Cardiac muscle cell (in vitro differentiated cells and primary cell): ENCODE results near the gene GRIA1. TPM values are rescaled to one million over a fixed set of nuclear protein-coding genes. Genes with fewer than 3 reads are reported as not detected.
"Not testable (repeated sequence)": the region's sequence is repeated elsewhere in the genome, so short reads cannot be mapped to it uniquely, and the experiment has no call there.

Source experiments
- DNase-seq, 2 donors: peaks; one replicate each; pipeline versions ENCODE4 v3.0.0 to v3.0.0-alpha.2; 2010 to 2017; ENCODE audit warnings: low read depth in 1 of 2, low spot score in 1 of 2
- H3K27ac ChIP-seq: fragments of 200-600 bp; sonication (generic); 2 replicates; pipeline ENCODE4 v1.5.1; 2016
- H3K27me3 ChIP-seq: fragments of 200-600 bp; sonication (generic); 2 replicates; pipeline ENCODE4 v1.6.0; 2016; ENCODE audit warnings: control low read depth
- H3K36me3 ChIP-seq: fragments of 200-600 bp; sonication (generic); 2 replicates; pipeline ENCODE4 v1.5.1; 2016; ENCODE audit warnings: control low read depth
- H3K4me1 ChIP-seq: fragments of 200-600 bp; sonication (generic); 2 replicates; pipeline ENCODE4 v1.8.1; 2017; ENCODE audit warnings: low read depth, mild to moderate bottlenecking, mixed run types
- H3K4me3 ChIP-seq: fragments of 200-600 bp; sonication (generic); 2 replicates; pipeline ENCODE4 v1.5.1; 2016; ENCODE audit warnings: mild to moderate bottlenecking
- H3K9me3 ChIP-seq: fragments of 200-600 bp; sonication (generic); 2 replicates; pipeline ENCODE4 v1.5.1; 2017; ENCODE audit warnings: low read depth, mild to moderate bottlenecking, control low read depth
- polyA plus RNA-seq: library from polyadenylated mRNA; unstranded; fragments of >200 nt; fragmentation: Nextera tagmentation; extraction: Ambion mirVana; gene quantifications from 2 replicates; pipeline ENCODE4 v1.2.1, GENCODE V29; 2016
- total RNA-seq: library from RNA; depleted of rRNA; stranded (reverse); fragments of >200 nt; gene quantifications from 2 replicates; pipeline ENCODE4 v1.2.3, GENCODE V29; 2016
- TF ChIP-seq, protein P1 (sequence below): IDR thresholded peaks from 2 replicates; pipeline ENCODE4 v1.5.1; 2012; ENCODE audit warnings: low read depth, mild to moderate bottlenecking, low read length

GRIA1 gene
- total and polyA plus RNA-seq, 2 experiments from 2014 or later = 1.6 to 2.3 TPM

DNA sequence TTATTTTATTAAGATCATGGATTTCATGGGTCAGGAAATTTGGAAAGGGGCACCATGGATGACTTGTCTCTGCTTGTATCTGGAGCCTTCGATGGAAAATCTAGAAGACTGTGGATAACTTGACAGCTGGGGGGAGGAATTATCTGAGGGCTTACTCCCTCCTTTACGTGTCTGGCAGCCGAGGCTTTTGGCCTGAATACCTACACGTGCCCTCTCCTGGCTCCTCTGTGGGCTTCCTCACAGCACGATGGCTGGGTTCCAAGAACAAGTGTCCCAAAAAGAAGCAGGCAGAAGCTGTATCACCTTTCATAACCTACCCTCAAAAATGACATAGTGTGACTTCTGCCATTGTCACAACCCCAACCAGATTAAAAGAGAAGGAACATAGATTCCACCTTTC, 228.9 kb downstream of the GRIA1 start:
- DNase-seq = no peak
- Histone ChIP-seq H3K27ac (no peak overlapping the region), H3K9me3 (no peaks in the 10 kb centered on the region), H3K4me3 (no peak overlapping the region), H3K4me1 (no peaks in the 10 kb centered on the region), H3K27me3 (no peaks in the 10 kb centered on the region), H3K36me3 (no peaks in the 10 kb centered on the region)
- TF ChIP-seq, protein P1, sequence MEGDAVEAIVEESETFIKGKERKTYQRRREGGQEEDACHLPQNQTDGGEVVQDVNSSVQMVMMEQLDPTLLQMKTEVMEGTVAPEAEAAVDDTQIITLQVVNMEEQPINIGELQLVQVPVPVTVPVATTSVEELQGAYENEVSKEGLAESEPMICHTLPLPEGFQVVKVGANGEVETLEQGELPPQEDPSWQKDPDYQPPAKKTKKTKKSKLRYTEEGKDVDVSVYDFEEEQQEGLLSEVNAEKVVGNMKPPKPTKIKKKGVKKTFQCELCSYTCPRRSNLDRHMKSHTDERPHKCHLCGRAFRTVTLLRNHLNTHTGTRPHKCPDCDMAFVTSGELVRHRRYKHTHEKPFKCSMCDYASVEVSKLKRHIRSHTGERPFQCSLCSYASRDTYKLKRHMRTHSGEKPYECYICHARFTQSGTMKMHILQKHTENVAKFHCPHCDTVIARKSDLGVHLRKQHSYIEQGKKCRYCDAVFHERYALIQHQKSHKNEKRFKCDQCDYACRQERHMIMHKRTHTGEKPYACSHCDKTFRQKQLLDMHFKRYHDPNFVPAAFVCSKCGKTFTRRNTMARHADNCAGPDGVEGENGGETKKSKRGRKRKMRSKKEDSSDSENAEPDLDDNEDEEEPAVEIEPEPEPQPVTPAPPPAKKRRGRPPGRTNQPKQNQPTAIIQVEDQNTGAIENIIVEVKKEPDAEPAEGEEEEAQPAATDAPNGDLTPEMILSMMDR = no peak

DNA sequence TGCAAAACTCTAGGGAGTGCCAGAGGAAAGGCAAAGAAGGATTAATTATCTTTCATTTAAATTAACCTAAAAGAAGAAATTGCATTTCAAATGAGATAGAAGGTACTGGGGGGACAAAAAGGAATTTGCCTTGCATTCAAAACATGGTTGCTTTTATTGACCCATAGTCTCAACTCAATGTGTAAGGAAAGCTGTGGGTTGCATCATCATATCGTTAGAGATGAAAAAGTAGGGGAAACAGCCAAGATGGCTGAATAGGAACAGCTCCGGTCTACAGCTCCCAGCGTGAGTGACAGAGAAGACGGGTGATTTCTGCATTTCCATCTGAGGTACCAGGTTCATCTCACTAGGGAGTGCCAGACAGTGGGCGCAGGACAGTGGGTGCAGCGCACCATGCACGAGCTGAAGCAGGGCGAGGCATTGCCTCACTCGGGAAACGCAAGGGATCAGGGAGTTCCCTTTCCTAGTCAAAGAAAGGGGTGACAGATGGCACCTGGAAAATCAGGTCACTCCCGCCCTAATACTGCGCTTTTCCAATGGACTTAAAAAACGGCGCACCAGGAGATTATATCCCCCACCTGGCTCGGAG, 232.6 kb downstream of the GRIA1 start:
- H3K36me3 ChIP-seq, H3K4me1 ChIP-seq, H3K27ac ChIP-seq, DNase-seq, H3K9me3 ChIP-seq, H3K4me3 ChIP-seq, H3K27me3 ChIP-seq: not testable (repeated sequence)

DNA sequence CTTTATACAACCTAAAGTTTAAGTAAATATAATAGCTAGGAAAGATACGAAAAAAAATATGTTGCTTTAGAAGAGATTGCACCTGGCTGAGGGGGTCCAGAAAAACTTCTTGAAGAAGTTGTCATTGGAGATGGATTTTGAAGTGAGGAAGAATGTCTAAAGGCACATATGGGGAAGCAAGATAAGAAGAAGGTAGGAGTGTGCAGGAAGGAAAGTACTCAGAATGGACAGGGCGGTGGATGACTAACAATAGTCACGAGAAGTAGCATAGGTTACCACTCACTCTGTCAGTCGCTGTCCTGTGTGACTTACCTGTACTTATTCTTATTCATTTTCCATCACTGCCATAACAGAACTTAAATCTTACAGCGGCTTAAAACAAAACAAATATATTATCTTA, 251.6 kb downstream of the GRIA1 start:
- Histone ChIP-seq H3K4me3 (no peak overlapping the region), H3K4me1 (no peaks in the 10 kb centered on the region), H3K36me3 (no peaks in the 10 kb centered on the region), H3K27ac (no peak overlapping the region), H3K9me3 (no peaks in the 10 kb centered on the region), H3K27me3 (no peaks in the 10 kb centered on the region)
- no peak for DNase-seq
- TF ChIP-seq, protein P1 = no peak

DNA sequence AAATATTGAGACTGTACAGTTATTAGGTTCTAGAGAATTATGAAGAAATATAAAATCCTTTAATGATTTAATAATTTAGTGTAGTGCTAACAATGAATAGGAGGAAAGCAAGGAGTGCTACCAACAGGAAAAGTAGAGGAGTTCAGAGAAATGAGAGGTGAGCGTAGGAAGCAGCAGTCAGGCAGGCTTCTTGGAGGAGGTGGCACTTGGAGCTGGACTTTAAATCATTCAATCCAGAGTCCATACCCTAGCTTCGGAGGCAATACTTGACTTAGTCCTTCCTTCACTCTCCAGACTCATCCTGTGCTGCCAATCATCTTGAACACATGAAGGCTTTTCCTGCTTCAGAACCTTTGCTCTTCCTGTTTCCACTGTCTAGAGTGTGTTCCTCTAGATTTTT, 254.3 kb downstream of the GRIA1 start:
- TF ChIP-seq, protein P1 = no peak
- H3K9me3 ChIP-seq = no peaks in the 10 kb centered on the region

DNA sequence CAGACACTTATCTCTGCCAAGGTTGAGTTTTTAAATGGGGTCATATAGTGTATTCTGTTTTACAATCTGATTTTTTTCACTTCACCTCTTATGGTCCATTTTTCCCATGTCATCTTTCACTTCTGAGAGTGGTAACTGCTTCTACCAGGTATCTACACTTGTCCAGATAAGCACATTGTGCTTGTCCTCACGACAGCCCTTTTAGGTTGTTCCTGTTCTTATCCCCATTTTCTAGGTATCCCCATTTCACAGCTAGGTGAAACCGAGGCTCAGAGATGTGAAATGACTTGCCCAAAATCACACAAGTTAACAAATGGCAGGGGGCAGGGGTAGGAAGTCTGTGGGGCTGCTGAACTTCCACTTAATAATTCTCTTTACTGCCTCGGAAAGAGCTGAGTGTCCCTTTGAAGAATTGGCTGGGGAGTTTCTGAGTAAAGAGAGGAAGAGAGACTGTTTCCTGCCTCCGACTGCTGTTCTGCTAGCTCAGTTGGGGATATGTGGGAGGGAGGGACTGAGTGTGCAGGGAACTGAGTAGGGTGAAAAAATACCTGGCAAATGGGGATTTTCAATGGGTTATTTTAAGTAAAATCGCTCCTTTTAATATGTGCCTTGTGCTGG, 255.4 kb downstream of the GRIA1 start:
- Histone ChIP-seq H3K27me3 (no peaks in the 10 kb centered on the region), H3K27ac (no peak overlapping the region), H3K4me3 (no peak overlapping the region), H3K9me3 (no peaks in the 10 kb centered on the region), H3K4me1 (no peaks in the 10 kb centered on the region), H3K36me3 (no peaks in the 10 kb centered on the region)
- no peak for DNase-seq
- TF ChIP-seq, protein P1 = no peak

More for the DNA sequence above, 254.3 kb downstream of the GRIA1 start:
- DNase-seq = no peak
- Histone ChIP-seq H3K36me3 (no peaks in the 10 kb centered on the region), H3K27me3 (no peaks in the 10 kb centered on the region), H3K27ac (no peak overlapping the region), H3K4me1 (no peaks in the 10 kb centered on the region), H3K4me3 (no peak overlapping the region)

DNA sequence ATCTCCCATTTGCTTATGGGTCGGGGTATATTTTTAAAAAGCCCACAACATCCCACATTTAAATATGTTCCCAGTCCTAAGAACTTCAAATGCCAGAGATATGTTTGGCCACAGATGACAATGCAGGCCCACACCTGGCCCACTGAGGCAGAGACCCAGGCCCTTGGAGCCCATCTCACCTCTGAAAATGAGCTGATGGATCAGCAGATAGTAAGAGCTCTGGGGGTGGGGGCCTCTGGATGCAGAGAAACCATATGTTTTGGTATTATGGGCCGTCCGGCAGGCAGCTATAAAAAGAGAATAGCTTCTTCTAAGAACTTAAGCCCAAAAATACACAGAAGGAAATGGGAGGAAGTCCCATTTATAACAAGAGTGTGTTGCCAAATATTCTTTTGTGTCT, 256.0 kb downstream of the GRIA1 start:
- TF ChIP-seq, protein P1 = no peak
- no peak overlapping the region for H3K27ac ChIP-seq
- DNase-seq = no peak
- no peaks in the 10 kb centered on the region for H3K36me3 ChIP-seq
- H3K4me1 ChIP-seq = no peaks in the 10 kb centered on the region
- no peaks in the 10 kb centered on the region for H3K9me3 ChIP-seq
- no peaks in the 10 kb centered on the region for H3K27me3 ChIP-seq
- H3K4me3 ChIP-seq = no peak overlapping the region
